ENCODE results near the gene GRN. TPM values are rescaled to one million over a fixed set of nuclear protein-coding genes. Genes with fewer than 3 reads are reported as not detected.

GRN gene
- total RNA-seq, 1 experiment from 2014 or later: 194 TPM

GRCh38 chr17:44383861-44384260, 38.8 kb downstream of the GRN start:
- Histone ChIP-seq H3K9ac (ENCODE audit: low read length) (no peak overlapping the region), H3K9me3 (ENCODE audit: low read length) (no peaks in the 10 kb centered on the region), H3K4me2 (ENCODE audit: low read depth, low read length, poor library complexity, severe bottlenecking) (no peak overlapping the region), H2AFZ (ENCODE audit: low read length) (no peak overlapping the region), H3K36me3 (ENCODE audit: insufficient read depth, low read length) (no peaks in the 10 kb centered on the region), H3K27ac (ENCODE audit: low read length) (no peak overlapping the region), H3K4me3 (ENCODE audit: low read length) (no peak overlapping the region), H3K79me2 (ENCODE audit: low read length) (no peaks in the 10 kb centered on the region), H3K9me2 (replicated peaks; ENCODE audit: insufficient read depth, low read length) (no peaks in the 10 kb centered on the region), H3K27me3 (ENCODE audit: low read length) (no peaks in the 10 kb centered on the region), H4K20me1 (ENCODE audit: insufficient read depth, low read depth, low read length) (no peaks in the 10 kb centered on the region), H3K4me1 (ENCODE audit: low read length) (peaks cover 12% of the 10 kb centered on the region)
- no peak for DNase-seq

- Histone ChIP-seq H3K27ac (ENCODE audit: low read length) (no peak overlapping the region), H3K9me3 (ENCODE audit: low read length) (no peaks in the 10 kb centered on the region), H3K9me2 (replicated peaks; ENCODE audit: insufficient read depth, low read length) (no peaks in the 10 kb centered on the region), H3K4me2 (ENCODE audit: low read depth, low read length, poor library complexity, severe bottlenecking) (no peak overlapping the region), H3K9ac (ENCODE audit: low read length) (no peak overlapping the region), H3K36me3 (ENCODE audit: insufficient read depth, low read length) (no peaks in the 10 kb centered on the region), H3K4me3 (ENCODE audit: low read length) (no peak overlapping the region), H2AFZ (ENCODE audit: low read length) (no peak overlapping the region), H3K4me1 (ENCODE audit: low read length) (peaks cover 12% of the 10 kb centered on the region), H3K27me3 (ENCODE audit: low read length) (no peaks in the 10 kb centered on the region), H4K20me1 (ENCODE audit: insufficient read depth, low read depth, low read length) (no peaks in the 10 kb centered on the region), H3K79me2 (ENCODE audit: low read length) (no peaks in the 10 kb centered on the region)
- DNase-seq: no peak
Measured at GRCh38 chr17:44384281-44384822, 39.2 kb downstream of the GRN start.

- Histone ChIP-seq H4K20me1 (ENCODE audit: insufficient read depth, low read depth, low read length) (no peaks in the 10 kb centered on the region), H3K36me3 (ENCODE audit: insufficient read depth, low read length) (no peaks in the 10 kb centered on the region), H3K4me2 (ENCODE audit: low read depth, low read length, poor library complexity, severe bottlenecking) (peak overlapping the region; percentile 79), H3K9ac (ENCODE audit: low read length) (peak overlapping the region; percentile 56), H3K4me3 (ENCODE audit: low read length) (peak overlapping the region; percentile 64; the same call in 1 of the 2 replicates), H3K27ac (ENCODE audit: low read length) (no peak overlapping the region), H2AFZ (ENCODE audit: low read length) (no peak overlapping the region), H3K9me3 (ENCODE audit: low read length) (no peaks in the 10 kb centered on the region), H3K79me2 (ENCODE audit: low read length) (no peaks in the 10 kb centered on the region), H3K4me1 (ENCODE audit: low read length) (peaks cover 12% of the 10 kb centered on the region), H3K27me3 (ENCODE audit: low read length) (no peaks in the 10 kb centered on the region), H3K9me2 (replicated peaks; ENCODE audit: insufficient read depth, low read length) (no peaks in the 10 kb centered on the region)
- no peak for DNase-seq
Measured at GRCh38 chr17:44384823-44385286, 39.8 kb downstream of the GRN start.

GRCh38 chr17:44385287-44386181, 40.4 kb downstream of the GRN start:
- DNase-seq: peak; percentile 91
- peak overlapping the region; percentile 64 for H3K4me3 ChIP-seq (ENCODE audit: low read length)

GRCh38 chr17:44386182-44386525, 41.1 kb downstream of the GRN start:
- no peak for DNase-seq
- H3K4me3 ChIP-seq (ENCODE audit: low read length): peak overlapping the region; percentile 64; the same call in 1 of the 2 replicates
- H3K9me2 ChIP-seq (replicated peaks; ENCODE audit: insufficient read depth, low read length): no peaks in the 10 kb centered on the region
- no peak overlapping the region for H3K27ac ChIP-seq (ENCODE audit: low read length)
- H3K9ac ChIP-seq (ENCODE audit: low read length): peak overlapping the region; percentile 68; the same call in 1 of the 2 replicates
- H2AFZ ChIP-seq (ENCODE audit: low read length): no peak overlapping the region
- H3K4me2 ChIP-seq (ENCODE audit: low read depth, low read length, poor library complexity, severe bottlenecking): peak overlapping the region; percentile 79
- H3K36me3 ChIP-seq (ENCODE audit: insufficient read depth, low read length): no peaks in the 10 kb centered on the region
- no peaks in the 10 kb centered on the region for H3K27me3 ChIP-seq (ENCODE audit: low read length)
- peaks cover 12% of the 10 kb centered on the region for H3K4me1 ChIP-seq (ENCODE audit: low read length)
- H3K79me2 ChIP-seq (ENCODE audit: low read length): no peaks in the 10 kb centered on the region
- no peaks in the 10 kb centered on the region for H3K9me3 ChIP-seq (ENCODE audit: low read length)
- H4K20me1 ChIP-seq (ENCODE audit: insufficient read depth, low read depth, low read length): no peaks in the 10 kb centered on the region

More at GRCh38 chr17:44385287-44386181, 40.4 kb downstream of the GRN start:
- H2AFZ ChIP-seq (ENCODE audit: low read length): peak overlapping the region; percentile 84; the same call in 1 of the 2 replicates
- H3K4me1 ChIP-seq (ENCODE audit: low read length): peaks cover 12% of the 10 kb centered on the region
- no peak overlapping the region for H3K27ac ChIP-seq (ENCODE audit: low read length)
- no peaks in the 10 kb centered on the region for H3K9me2 ChIP-seq (replicated peaks; ENCODE audit: insufficient read depth, low read length)
- H3K79me2 ChIP-seq (ENCODE audit: low read length): no peaks in the 10 kb centered on the region
- H4K20me1 ChIP-seq (ENCODE audit: insufficient read depth, low read depth, low read length): no peaks in the 10 kb centered on the region
- no peaks in the 10 kb centered on the region for H3K9me3 ChIP-seq (ENCODE audit: low read length)
- peak overlapping the region; percentile 68 for H3K9ac ChIP-seq (ENCODE audit: low read length)
- peak overlapping the region; percentile 79 for H3K4me2 ChIP-seq (ENCODE audit: low read depth, low read length, poor library complexity, severe bottlenecking)
- H3K36me3 ChIP-seq (ENCODE audit: insufficient read depth, low read length): no peaks in the 10 kb centered on the region
- H3K27me3 ChIP-seq (ENCODE audit: low read length): no peaks in the 10 kb centered on the region

GRCh38 chr17:44387804-44388203, 42.7 kb downstream of the GRN start:
- Histone ChIP-seq H4K20me1 (ENCODE audit: insufficient read depth, low read depth, low read length) (no peaks in the 10 kb centered on the region), H3K4me3 (ENCODE audit: low read length) (no peak overlapping the region), H3K9ac (ENCODE audit: low read length) (no peak overlapping the region), H3K9me3 (ENCODE audit: low read length) (no peaks in the 10 kb centered on the region), H3K9me2 (replicated peaks; ENCODE audit: insufficient read depth, low read length) (no peaks in the 10 kb centered on the region), H3K27ac (ENCODE audit: low read length) (no peak overlapping the region), H3K4me2 (ENCODE audit: low read depth, low read length, poor library complexity, severe bottlenecking) (no peak overlapping the region), H3K4me1 (ENCODE audit: low read length) (peaks cover 12% of the 10 kb centered on the region), H3K27me3 (ENCODE audit: low read length) (no peaks in the 10 kb centered on the region), H3K79me2 (ENCODE audit: low read length) (no peaks in the 10 kb centered on the region), H2AFZ (ENCODE audit: low read length) (no peak overlapping the region), H3K36me3 (ENCODE audit: insufficient read depth, low read length) (no peaks in the 10 kb centered on the region)
- DNase-seq: no peak

GRCh38 chr17:44389281-44389680, 44.2 kb downstream of the GRN start, which contains the start of gene ITGA2B:
ITGA2B (minus strand) TSS chr17:44389649; CDS start chr17:44389473, 176 bp downstream.
- Histone ChIP-seq H3K4me3 (ENCODE audit: low read length) (no peak within 1 kb of the TSS), H3K9me2 (replicated peaks; ENCODE audit: insufficient read depth, low read length) (no peaks in the 10 kb centered on the region), H3K9me3 (ENCODE audit: low read length) (no peaks in the 10 kb centered on the region), H3K4me2 (ENCODE audit: low read depth, low read length, poor library complexity, severe bottlenecking) (no peak within 1 kb of the TSS), H2AFZ (ENCODE audit: low read length) (no peak within 1 kb of the TSS), H3K27me3 (ENCODE audit: low read length) (no peaks in the 10 kb centered on the region), H3K79me2 (ENCODE audit: low read length) (no peaks in the 10 kb centered on the region), H4K20me1 (ENCODE audit: insufficient read depth, low read depth, low read length) (no peaks in the 10 kb centered on the region), H3K4me1 (ENCODE audit: low read length) (peaks cover 12% of the 10 kb centered on the region), H3K36me3 (ENCODE audit: insufficient read depth, low read length) (no peaks in the 10 kb centered on the region), H3K27ac (ENCODE audit: low read length) (no peak within 1 kb of the TSS), H3K9ac (ENCODE audit: low read length) (no peak within 1 kb of the TSS)
- DNase-seq: no peak

- peaks cover 12% of the 10 kb centered on the region for H3K4me1 ChIP-seq (ENCODE audit: low read length)
- H4K20me1 ChIP-seq (ENCODE audit: insufficient read depth, low read depth, low read length): no peaks in the 10 kb centered on the region
- H3K4me2 ChIP-seq (ENCODE audit: low read depth, low read length, poor library complexity, severe bottlenecking): no peak overlapping the region
- H3K36me3 ChIP-seq (ENCODE audit: insufficient read depth, low read length): no peaks in the 10 kb centered on the region
- no peak overlapping the region for H3K27ac ChIP-seq (ENCODE audit: low read length)
- no peak for DNase-seq
- no peaks in the 10 kb centered on the region for H3K27me3 ChIP-seq (ENCODE audit: low read length)
- no peak overlapping the region for H3K9ac ChIP-seq (ENCODE audit: low read length)
- H3K4me3 ChIP-seq (ENCODE audit: low read length): no peak overlapping the region
- H3K9me2 ChIP-seq (replicated peaks; ENCODE audit: insufficient read depth, low read length): no peaks in the 10 kb centered on the region
- H2AFZ ChIP-seq (ENCODE audit: low read length): no peak overlapping the region
- no peaks in the 10 kb centered on the region for H3K9me3 ChIP-seq (ENCODE audit: low read length)
- H3K79me2 ChIP-seq (ENCODE audit: low read length): no peaks in the 10 kb centered on the region
Measured at GRCh38 chr17:44389723-44390202, 44.7 kb downstream of the GRN start.

Data from Karpas-422 (cell line).